HG02623 (cell line): ENCODE results near the gene GFI1B.
"Not testable (repeated sequence)": the region's sequence is repeated elsewhere in the genome, so short reads cannot be mapped to it uniquely, and the experiment has no call there.

Experiments used
- ATAC-seq: cut with Tn5 transposase; IDR thresholded peaks from one replicate; pipeline ENCODE4 v1.9.1; 2021; ENCODE audit warnings: moderate library complexity; ENCODE audit not compliant: unreplicated experiment

The GFI1B gene

DNA sequence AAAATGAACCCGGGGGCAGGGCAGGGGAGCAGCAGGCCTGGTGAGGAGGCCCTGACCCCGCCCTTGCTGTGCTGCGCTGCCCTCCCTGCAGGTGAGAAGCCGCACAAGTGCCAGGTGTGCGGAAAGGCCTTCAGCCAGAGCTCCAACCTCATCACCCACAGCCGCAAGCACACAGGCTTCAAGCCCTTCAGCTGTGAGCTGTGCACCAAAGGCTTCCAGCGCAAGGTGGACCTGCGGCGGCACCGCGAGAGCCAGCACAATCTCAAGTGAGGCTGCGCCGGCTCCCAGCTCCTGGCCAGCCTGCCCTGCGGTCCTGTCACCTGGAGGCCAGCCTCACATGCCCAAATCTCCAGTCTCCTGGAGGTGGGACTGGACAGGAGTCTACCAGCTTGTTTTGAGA, 12.3 kb downstream of the GFI1B start:
- no peak for ATAC-seq

DNA sequence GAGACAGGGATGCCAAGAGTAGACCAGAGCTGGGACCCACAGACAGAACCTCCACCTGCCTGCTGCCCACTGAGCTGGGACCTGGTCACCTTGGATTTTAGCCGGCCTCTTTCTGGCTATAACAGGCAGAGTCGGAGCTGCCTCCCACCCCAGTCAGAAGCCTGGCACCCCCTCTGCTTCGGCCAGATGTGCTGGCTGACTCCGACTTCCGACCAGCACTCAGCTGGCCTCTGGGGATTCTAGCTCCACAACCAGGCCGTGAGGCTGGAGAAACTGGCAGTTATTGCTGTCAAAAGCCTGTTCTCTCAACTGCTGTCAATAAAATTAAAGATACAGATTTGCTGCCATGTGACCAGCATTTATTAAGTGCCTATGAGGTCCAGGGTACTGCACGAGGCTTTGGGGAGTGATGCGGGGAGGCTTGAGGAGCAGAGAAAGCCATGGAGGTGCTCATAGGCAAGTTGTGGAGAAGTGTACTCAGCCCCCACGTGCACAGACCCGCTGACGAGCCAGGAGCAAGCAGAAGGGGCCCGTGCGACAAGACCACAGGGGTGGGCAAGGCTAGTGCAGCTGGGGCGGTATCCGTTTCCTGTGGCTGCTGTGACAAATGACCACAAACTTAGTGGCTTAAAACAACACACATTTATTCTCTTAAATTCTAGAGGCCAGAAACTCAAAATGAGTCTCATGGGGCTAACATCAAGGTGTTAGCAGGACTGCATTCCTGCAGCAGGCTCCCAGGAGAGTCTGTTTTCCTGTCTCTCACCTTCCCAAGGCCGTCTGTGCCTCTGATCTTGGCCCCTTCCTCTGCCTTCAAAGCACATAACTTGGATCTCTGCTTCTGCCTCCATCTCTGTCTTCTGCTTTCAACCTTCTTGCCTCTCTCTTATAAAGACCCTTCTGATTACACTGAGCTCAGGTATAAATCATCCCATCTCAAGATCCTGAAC, 13.1 kb downstream of the GFI1B start:
- no peak for ATAC-seq

DNA sequence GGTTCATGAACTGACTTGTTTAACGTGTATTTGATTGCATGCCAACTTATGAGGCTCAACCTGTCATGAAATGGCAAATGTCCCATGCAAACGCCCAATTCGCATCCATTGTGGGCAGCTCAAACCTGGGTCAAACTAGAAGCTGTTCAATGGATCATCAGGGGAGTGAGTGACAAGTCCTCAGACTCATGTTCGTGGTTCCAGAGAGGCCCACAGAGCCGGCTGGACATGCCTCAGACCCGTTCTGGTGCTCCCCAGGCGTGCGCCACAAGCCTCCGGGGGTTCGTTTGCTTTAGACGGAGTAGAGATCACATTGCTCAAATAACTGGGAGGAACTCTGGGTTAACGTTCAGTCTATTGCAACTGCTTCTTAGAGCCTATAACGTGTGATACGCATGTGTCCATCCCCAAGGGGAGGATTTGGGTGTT, 15.0 kb downstream of the GFI1B start:
- no peak for ATAC-seq

DNA sequence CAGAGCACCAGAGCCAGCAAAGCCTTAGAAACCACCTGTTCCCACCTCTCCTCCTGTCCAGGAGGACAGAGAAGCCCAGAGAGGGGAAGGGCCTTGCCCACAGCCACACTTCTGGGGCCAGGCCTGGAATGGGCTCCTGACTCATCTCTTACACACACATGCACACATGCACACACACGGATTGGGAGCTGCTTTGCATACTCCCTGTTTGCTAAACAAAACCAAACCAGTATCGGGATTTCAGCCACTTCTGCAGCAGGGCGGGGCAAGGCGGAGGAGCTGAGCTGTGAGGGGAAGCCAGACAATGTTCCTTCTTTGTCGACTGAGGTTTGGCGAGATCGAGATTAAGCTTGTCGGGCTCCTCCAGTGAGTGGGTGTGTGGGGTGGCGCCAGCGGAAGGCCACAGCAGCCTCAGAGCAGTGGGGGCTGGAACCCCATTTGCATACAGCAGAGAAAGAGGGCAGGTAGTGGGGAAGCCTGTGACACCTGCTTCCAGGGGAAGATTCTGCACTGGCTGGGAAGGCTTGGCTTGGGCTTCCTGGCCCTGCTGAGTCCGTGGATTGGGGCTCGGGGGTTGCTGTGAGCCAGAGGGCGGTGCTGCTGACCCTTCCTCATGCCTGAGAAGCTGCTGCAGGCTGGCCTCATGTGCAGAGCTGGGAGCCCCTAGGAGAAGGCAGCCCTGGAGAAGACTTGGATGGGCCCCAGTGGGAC, 16.1 kb downstream of the GFI1B start:
- ATAC-seq, result no peak

DNA sequence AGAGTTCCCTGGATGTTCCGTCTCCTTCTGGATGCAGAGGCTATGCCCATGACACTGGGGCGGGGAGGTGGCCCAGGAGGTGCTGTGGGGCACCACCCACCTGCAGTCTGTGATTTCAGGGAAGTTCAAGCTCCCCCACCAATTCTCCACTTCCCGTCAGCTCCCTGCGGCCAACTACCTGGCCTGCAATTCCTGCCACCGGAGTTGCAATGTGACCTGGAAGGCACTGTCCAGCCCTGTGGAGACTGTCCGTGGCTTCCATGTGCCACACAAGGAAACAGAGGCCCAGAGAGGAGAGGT, 16.6 kb downstream of the GFI1B start:
- ATAC-seq, result no peak

DNA sequence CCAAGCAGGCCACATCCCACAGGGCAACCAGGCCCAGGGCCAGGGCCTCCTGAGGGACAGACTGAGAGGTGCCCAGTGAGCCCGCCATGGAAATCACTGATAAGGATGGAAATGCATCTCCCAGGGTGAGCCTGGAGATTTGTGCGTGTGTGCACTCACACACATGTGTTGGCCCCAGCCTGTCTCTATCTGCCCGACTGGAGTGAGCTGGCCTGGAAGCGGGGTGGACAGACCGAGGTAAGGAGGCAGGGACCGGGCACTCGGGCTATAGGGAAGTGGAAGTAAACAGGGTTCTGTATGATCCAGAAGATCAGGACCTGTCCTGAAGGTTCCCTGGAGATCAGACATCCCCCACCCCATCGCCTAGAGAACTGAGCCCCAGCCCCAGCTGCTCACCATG, 17.4 kb downstream of the GFI1B start:
- ATAC-seq, result no peak

DNA sequence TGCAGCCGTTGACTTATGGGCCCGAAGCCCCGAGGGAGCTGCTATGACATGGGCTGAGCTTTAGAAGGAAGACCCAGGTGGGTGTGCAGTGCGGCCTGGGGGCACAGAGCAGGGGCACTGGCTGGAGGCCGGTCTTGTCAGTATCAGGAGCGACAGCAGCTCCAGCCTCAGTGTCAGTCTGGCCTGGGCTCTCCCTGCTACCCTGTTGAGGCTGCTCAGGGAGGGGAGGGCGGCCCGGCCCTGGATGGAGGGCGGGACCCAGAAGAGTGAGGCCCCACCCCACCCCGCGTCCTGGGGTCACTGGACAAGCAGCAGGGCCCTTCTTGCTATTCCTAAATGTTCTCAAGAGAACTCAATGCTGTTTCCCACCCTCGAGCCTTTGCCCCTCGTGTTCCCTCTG, 18.0 kb downstream of the GFI1B start:
- ATAC-seq, result no peak

DNA sequence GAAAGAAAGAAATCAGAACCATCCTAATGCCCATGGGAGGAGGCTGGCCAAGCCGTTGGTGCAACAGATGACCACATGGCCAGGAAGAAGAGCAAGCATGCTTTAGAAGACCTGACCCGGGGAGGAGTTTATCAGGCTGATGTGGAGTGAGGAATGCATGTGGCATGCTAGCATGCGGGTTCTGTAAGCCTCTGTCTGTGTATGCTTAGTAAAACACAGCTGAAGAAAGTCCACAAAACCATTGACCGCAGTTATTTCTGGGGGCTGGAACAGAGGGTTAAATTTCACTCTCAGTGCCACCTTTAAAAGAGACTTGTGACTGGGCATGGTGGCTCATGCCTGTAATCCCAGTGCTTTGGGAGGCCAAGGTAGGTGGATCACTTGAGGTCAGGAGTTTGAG, 19.1 kb downstream of the GFI1B start:
- ATAC-seq, result no peak

DNA sequence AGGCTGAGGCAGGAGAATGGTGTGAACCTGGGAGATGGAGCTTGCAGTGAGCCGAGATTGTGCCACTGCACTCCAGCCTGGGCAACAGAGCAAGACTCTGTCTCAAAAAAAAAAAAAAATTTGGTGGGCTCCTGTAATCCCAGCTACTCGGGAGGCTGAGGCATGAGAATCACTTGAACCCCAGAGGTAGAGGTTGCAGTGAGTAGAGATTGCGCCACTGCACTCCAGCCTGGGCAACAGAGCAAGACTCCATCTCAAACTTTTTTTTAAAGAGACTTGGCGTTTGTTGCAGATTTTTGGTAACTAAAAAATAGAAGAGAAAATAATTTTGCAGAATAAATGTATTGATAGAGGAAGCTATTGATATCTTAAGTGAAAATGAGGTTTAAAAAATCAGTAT, 19.7 kb downstream of the GFI1B start:
- ATAC-seq, result not testable (repeated sequence)

DNA sequence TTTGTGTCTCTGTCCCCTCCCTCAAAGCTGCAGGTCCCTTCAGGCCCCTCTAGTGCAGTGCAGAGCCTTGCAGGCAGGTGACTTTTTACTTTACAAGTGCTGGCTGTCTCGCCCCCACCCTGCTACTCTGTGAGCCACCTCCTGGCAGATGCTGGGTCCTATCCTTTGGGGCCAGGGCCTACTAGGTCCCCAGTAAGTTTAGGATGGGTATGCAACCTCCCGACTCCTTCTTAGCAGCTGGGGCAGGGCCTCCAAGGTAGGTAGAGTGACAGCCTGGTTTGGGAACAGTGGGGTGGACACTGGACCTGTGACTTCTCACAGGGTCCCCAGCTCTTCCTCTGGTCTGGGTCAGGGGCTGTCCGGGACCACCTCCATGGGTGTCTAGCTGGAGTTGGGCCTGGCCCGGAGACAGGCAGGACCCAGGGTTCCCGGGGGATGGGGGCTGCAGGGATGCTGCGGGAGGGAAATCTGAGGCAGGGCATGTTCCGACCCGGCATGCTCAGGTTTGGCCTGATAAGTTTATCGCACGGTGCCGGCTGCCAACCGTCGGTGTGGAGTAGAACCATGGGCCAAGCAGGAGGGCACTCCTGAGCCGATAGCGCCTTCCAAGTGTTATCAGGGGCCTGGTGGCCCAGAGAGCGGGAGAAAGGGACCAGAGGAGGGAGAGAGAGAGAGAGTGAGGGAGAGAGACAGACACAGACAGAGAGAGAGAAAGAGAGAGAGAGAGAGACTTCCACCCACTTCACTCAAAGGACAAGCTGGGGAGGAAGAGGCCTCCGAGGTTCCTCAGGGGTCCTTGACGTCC, 20.5 kb downstream of the GFI1B start:
- no peak for ATAC-seq

DNA sequence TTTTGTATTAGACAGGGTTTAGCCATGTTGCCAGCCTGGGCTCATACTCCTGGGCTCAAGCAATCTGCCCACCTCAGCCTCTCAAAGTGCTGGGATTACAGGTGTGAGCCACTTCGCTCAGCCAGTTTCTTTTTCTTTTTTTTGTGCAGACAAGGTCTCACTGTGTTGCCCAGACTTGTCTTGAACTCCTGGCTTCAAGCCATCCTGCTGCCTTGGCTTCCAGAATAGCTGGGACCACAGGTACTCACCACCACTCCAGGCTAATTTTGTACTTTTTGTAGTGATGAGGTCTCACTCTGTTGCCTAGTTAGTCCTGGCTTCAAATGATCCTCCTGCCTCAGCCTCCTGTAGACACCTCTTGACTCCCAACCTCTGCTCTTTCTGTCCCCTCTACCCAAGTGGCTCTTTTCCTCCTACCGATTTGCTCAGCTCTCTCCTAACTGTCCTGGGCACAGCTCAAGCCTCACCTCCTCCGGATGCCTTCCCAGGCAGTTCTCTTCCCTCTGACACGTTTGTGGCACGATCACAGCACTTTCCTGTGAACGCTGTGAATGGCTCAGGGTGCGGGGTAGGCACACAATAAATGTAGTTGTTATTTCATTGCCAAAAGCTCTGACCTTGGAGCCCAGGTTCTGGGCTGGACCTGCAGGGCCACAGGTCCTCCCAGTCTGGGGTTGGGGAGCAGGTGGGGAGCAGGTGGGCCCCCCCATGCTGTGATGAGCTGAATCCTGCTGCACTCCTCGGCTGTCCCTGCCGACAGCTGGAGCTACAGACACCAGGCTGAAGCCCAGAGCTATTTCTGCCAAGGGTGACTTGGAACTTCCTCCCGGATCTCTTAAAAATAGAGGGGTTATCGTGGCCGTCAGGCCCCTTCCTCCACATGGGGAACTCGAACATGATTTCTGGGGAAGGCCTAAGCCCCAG, 23.9 kb downstream of the GFI1B start:
- ATAC-seq, result no peak

DNA sequence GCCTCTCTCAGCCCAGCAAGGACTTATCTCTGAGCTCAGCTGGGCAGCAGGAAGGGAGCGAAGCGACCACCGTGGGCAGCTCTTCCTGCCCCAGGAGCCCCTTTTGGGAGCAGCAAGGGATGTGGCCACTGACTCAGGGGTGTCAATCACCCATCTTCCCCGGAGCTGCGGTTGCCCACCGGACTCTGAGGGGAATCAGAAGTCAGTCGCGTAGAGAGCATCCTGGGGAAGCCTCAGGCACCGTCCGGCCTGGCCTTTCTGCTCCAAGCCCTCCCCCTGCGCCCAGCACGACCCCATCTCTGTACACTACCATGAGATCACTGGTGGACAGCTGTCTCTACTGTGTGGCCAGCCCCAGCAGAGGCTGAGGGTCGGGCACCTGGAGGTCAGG, 24.6 kb downstream of the GFI1B start:
- ATAC-seq, result no peak

DNA sequence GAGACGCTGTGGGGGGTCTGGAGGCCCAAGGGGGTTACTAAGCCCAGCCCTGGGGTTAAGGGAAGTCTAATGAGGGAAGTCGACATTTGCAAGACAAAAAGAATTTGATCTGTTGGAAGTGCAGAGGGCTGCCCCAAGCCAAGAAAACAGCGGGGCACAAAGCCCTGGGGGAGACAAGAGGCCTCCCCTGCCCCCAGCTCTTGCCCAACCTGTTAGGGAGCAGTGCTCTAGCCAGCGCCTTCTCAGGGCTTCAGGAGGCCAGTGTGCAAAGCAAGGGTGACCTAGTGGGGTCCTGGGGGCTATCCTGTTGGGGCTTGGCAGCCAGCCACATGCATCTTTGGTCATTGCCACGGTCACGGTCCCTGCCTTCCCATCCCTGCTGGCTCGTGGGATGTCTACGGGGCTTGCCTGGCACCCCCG, 25.2 kb downstream of the GFI1B start:
- ATAC-seq, result no peak

DNA sequence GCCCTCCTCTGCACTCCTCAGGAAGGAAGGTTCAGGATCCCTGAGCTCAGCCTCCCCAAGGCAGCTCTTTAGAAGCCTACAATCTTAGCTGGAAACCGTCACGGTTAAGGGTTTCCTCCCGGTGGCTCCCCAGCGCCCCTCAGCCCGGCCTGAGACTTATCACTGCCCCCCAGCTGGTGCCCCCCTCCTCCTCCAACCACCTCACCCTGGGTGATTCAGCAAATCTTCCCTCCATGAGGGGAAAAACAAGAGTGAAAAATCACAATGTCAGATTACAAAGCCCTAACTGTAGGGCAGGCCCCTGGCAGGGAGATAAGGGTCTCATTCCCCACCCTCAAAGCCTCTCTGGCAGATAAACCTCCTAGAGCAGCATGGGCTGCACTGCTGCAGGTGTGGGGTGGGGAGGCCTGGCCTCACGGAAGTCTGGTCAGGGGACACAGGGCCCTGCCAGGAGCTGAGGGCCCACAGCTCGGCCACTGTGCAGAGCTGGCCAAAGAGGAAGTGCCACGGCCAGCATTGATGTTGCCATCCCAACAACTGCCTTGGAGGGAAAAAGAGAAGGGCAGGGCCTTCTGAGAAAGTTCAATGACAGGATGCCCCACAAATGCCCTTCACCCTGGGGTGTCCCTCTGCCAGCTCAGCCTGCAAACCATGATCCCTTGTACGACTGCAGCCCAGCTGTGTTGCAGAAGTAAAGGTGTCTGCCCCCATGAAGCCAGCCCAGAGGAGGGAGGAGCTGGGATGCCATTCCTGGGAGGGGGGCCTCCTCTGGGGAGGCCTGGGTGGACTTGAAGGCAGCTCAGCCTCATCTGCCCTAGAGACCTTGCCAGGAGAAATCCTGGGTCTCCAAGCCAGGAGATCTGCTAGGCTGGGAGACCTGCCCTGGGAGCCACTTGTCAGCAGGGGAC, 25.9 kb downstream of the GFI1B start:
- ATAC-seq, result no peak

DNA sequence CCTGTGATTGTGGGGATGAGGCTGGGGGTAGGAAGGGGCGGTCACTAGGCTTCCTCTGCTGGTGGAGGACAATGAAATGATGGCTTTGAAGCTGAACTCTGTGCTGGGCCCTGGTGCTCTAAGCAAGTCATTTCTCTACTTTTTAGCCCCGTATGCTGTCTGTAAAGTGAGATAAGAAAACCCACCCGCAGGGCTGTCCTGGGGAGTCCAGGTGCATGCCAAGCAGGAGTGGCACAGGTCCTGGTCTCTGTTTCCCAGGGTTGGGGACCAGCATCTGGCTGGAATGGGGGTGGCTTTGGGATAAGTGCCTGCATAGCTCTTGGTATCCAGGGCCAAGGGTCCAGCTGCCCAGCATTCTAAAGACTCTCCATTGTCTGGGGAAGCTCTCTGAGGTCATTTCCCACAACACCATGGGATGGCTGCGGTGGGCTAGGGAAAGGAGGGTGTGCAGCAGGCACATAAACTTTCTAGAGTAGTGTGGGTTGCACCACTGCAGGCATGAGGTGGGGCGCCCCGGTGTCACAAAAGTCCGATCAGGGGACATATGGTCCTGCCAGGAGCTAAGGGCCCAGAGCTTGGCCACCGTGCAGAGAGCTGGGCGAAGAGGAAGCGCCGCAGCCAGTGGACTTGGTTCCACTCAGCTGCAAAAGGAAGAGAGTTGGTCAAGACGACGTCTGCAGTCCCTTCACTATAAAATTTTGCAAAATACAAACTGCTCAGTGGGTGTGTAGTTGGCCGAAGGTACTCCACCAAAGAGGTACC, 26.7 kb downstream of the GFI1B start:
- no peak for ATAC-seq

DNA sequence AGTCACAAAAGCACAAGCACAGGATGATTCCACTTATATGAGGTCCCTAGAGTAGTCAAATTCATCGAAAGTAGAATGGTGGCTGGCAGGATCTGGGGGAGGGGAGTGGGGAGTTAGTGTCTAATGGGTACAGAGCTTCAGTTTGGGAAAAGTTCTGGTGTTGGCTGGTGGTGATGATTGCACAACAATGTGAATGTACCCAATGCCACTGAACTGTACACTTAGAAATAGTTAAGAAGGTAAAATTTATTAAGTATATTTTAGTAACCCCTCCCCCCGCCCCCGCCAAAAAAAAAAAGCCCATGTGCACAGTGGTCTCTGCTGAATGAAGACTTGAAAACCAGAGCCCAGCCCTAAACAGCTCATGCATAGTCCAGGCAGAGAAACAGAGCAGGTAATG, 27.5 kb downstream of the GFI1B start:
- ATAC-seq, result no peak

DNA sequence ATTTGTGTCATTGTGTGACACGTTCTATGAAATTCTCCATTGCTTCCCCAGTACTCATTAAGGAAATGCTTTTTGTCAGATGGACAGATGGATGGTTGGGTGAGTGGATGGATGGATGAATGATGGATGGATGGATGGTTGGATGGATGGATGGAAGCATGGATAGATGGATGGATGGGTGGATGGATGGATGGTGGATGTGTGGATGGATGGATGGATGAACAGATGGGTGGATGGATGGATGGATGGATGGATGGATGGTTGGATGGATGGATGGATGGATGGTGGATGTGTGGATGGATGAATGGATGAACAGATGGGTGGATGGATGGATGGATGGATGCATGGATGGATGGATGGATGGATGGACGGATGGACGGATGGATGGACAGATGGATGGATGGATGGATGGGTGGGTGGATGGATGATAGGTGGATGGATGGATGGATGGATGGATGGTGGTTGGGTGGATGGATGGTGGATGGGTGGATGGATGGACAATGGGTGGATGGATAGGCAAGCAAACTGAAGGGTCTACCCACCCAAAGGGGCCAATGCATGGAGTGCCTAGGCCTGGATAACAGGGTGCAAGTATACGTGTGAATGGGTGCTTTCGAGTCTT, 28.3 kb downstream of the GFI1B start:
- ATAC-seq, result no peak

DNA sequence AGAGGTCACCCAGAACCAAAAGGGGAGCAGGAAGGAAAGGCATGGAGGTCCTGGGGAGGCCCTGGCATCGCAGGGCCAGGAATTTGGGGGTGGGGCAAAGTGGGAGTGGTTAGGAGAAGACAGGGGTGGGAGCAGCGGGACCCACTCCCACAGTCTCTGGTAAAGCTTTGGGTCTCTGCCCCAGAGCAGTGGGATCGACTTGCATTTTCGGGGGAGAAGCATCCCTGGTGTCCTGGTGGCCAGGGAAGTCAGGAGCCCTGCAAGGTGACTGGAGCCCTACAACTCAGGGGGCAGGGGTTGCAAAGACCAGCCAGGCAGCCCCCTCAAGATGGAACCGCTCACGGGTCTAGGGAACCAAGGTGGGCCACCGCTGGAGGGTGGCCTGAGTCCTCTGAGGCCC, 29.9 kb downstream of the GFI1B start:
- ATAC-seq, result no peak
